Neural progenitor cell (in vitro differentiated cells): ENCODE measurements around the gene FANCC.

Experiments
- EZH2phosphoT487 ChIP-seq: fragments of 200-600 bp; sonication (generic); IDR thresholded peaks from 2 replicates; pipeline ENCODE4 v1.6.1; 2017; ENCODE audit warnings: antibody characterized with exemption
- TF ChIP-seq, protein P1 (sequence below): fragments of 200-600 bp; sonication (generic); IDR thresholded peaks from 2 replicates; pipeline ENCODE4 v1.5.1; 2017; ENCODE audit warnings: antibody characterized with exemption, mild to moderate bottlenecking

- TF ChIP-seq, protein P1, sequence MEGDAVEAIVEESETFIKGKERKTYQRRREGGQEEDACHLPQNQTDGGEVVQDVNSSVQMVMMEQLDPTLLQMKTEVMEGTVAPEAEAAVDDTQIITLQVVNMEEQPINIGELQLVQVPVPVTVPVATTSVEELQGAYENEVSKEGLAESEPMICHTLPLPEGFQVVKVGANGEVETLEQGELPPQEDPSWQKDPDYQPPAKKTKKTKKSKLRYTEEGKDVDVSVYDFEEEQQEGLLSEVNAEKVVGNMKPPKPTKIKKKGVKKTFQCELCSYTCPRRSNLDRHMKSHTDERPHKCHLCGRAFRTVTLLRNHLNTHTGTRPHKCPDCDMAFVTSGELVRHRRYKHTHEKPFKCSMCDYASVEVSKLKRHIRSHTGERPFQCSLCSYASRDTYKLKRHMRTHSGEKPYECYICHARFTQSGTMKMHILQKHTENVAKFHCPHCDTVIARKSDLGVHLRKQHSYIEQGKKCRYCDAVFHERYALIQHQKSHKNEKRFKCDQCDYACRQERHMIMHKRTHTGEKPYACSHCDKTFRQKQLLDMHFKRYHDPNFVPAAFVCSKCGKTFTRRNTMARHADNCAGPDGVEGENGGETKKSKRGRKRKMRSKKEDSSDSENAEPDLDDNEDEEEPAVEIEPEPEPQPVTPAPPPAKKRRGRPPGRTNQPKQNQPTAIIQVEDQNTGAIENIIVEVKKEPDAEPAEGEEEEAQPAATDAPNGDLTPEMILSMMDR = no peak
- TF ChIP-seq EZH2phosphoT487 = no peak
Observed at GRCh38 chr9:95081998-95082397, 235.5 kb downstream of the FANCC start.
